GM23338 (cell line): ENCODE results near the gene CRYZ. TPM values are rescaled to one million over a fixed set of nuclear protein-coding genes. Genes with fewer than 3 reads are reported as not detected.

Source experiments
- ATAC-seq: fragments of 200-7000 bp; cut with Tn5 transposase; 3 replicates; pipeline ENCODE4 v1.9.1; 2020
- DNase-seq: peaks from one replicate; pipeline ENCODE4 v3.0.0-alpha.2; 2015; ENCODE audit warnings: low spot score
- H2AFZ ChIP-seq: fragments of 200-600 bp; sonication (generic); 2 replicates; pipeline ENCODE4 v1.8.0; 2016; ENCODE audit warnings: antibody characterized with exemption, mild to moderate bottlenecking, moderate library complexity
- H3F3A ChIP-seq: fragments of 200-600 bp; sonication (generic); replicated peaks from 2 replicates; pipeline ENCODE4 v1.8.0; 2017; ENCODE audit warnings: antibody characterized with exemption, mixed run types, low read depth
- H3K27ac ChIP-seq: fragments of 200-600 bp; sonication (generic); 2 replicates; pipeline ENCODE4 v1.6.1; 2016; ENCODE audit warnings: low read depth
- H3K27me3 ChIP-seq: fragments of 200-600 bp; sonication (generic); 2 replicates; pipeline ENCODE4 v1.8.0; 2016; ENCODE audit warnings: mild to moderate bottlenecking, mixed run types, moderate library complexity; ENCODE audit not compliant: insufficient read depth
- H3K36me3 ChIP-seq: fragments of 200-600 bp; sonication (generic); 2 replicates; pipeline ENCODE4 v1.8.0; 2016; ENCODE audit warnings: mild to moderate bottlenecking; ENCODE audit not compliant: insufficient read depth
- H3K4me1 ChIP-seq: fragments of 200-600 bp; sonication (generic); 2 replicates; pipeline ENCODE4 v1.8.0; 2016; ENCODE audit warnings: mild to moderate bottlenecking, moderate library complexity; ENCODE audit not compliant: insufficient read depth
- H3K4me2 ChIP-seq: fragments of 200-600 bp; sonication (generic); 2 replicates; pipeline ENCODE4 v1.7.1; 2017; ENCODE audit warnings: mixed run types
- H3K4me3 ChIP-seq: fragments of 200-600 bp; sonication (generic); 2 replicates; pipeline ENCODE4 v1.6.1; 2016; ENCODE audit warnings: mixed run types
- H3K79me2 ChIP-seq: fragments of 200-600 bp; sonication (generic); replicated peaks from 2 replicates; pipeline ENCODE4 v1.8.0; 2017; ENCODE audit warnings: mild to moderate bottlenecking; ENCODE audit not compliant: insufficient read depth
- H3K9me2 ChIP-seq: fragments of 200-600 bp; sonication (generic); 2 replicates; pipeline ENCODE4 v1.8.0; 2017; ENCODE audit not compliant: insufficient read depth
- H4K20me1 ChIP-seq: fragments of 200-600 bp; sonication (generic); replicated peaks from 2 replicates; pipeline ENCODE4 v1.8.0; 2017; ENCODE audit warnings: mild to moderate bottlenecking; ENCODE audit not compliant: insufficient read depth
- H3K27ac Mint-ChIP-seq: 2 replicates; pipeline ENCODE4 v1.8.0; 2020; ENCODE audit warnings: inconsistent platforms, mild to moderate bottlenecking, moderate library complexity, mixed read lengths
- H3K27me3 Mint-ChIP-seq: 3 replicates; pipeline ENCODE4 v1.8.0; 2022; ENCODE audit warnings: low read depth, mild to moderate bottlenecking, moderate library complexity, mixed read lengths, inconsistent platforms; ENCODE audit not compliant: insufficient read depth, poor library complexity
- H3K36me3 Mint-ChIP-seq: 3 replicates; pipeline ENCODE4 v1.8.0; 2021; ENCODE audit warnings: low read depth, mild to moderate bottlenecking, inconsistent platforms, moderate library complexity, mixed read lengths
- H3K4me1 Mint-ChIP-seq: 3 replicates; pipeline ENCODE4 v1.8.0; 2020; ENCODE audit warnings: mild to moderate bottlenecking, inconsistent platforms, mixed read lengths
- H3K4me3 Mint-ChIP-seq: 3 replicates; pipeline ENCODE4 v1.8.0; 2021; ENCODE audit warnings: moderate library complexity, mild to moderate bottlenecking, inconsistent platforms, mixed read lengths
- H3K9me3 Mint-ChIP-seq: 3 replicates; pipeline ENCODE4 v1.8.0; 2020; ENCODE audit warnings: moderate library complexity, mild to moderate bottlenecking, inconsistent platforms, mixed read lengths
- CREB1 ChIP-seq: fragments of 250-450 bp; sonication (Bioruptor Pico); IDR thresholded peaks from 2 replicates; pipeline ENCODE4 v1.5.0; 2020; ENCODE audit warnings: low read depth, mild to moderate bottlenecking, moderate library complexity
- EZH2 ChIP-seq: fragments of 200-600 bp; sonication (generic); IDR thresholded peaks from one replicate; pipeline ENCODE4 v1.8.0; 2017; ENCODE audit warnings: antibody characterized with exemption, mild to moderate bottlenecking, low read depth; ENCODE audit not compliant: unreplicated experiment
- EZH2phosphoT487 ChIP-seq: fragments of 200-600 bp; sonication (generic); IDR thresholded peaks from one replicate; pipeline ENCODE4 v1.8.1; 2018; ENCODE audit warnings: antibody characterized with exemption; ENCODE audit not compliant: unreplicated experiment
- JUNB ChIP-seq: IDR thresholded peaks from one replicate; pipeline ENCODE4 v1.6.1; 2016; ENCODE audit warnings: antibody characterized with exemption; ENCODE audit not compliant: unreplicated experiment
- NANOG ChIP-seq: IDR thresholded peaks from 2 replicates; pipeline ENCODE4 v1.6.1; 2016; ENCODE audit warnings: antibody characterized with exemption, borderline replicate concordance
- POLR2AphosphoS5 ChIP-seq: IDR thresholded peaks from 2 replicates; pipeline ENCODE4 v1.6.1; 2016; ENCODE audit warnings: antibody characterized with exemption, low read depth
- STAT1 ChIP-seq: IDR thresholded peaks from one replicate; pipeline ENCODE4 v1.6.1; 2016; ENCODE audit warnings: antibody characterized with exemption; ENCODE audit not compliant: unreplicated experiment
- ZNF114 ChIP-seq: fragments of 250-450 bp; sonication (Bioruptor Pico); IDR thresholded peaks from 2 replicates; pipeline ENCODE4 v1.5.0; 2020; ENCODE audit warnings: mild to moderate bottlenecking, moderate library complexity
- ZNF331 ChIP-seq: fragments of 250-450 bp; sonication (Bioruptor Pico); IDR thresholded peaks from 2 replicates; pipeline ENCODE4 v1.5.0; 2020; ENCODE audit warnings: low read depth, mild to moderate bottlenecking, moderate library complexity
- polyA plus RNA-seq: library from polyadenylated mRNA; unstranded; fragments of >200 nt; fragmentation: Nextera tagmentation; extraction: Ambion mirVana; gene quantifications from 2 replicates; pipeline ENCODE4 v1.2.1, GENCODE V29; 2016
- total RNA-seq: library from RNA; depleted of rRNA; stranded (reverse); fragments of >200 nt; shearing (Covaris generic); gene quantifications from 2 replicates; pipeline ENCODE4 v1.2.3, GENCODE V29; 2014
- TF ChIP-seq, protein P1 (sequence below): IDR thresholded peaks from 2 replicates; pipeline ENCODE4 v1.6.1; 2016; ENCODE audit warnings: antibody characterized with exemption
- TF ChIP-seq, protein P2 (sequence below): IDR thresholded peaks from one replicate; pipeline ENCODE4 v1.6.1; 2018; ENCODE audit warnings: antibody characterized with exemption; ENCODE audit not compliant: unreplicated experiment
- TF ChIP-seq, protein P3 (sequence below): fragments of 250-450 bp; sonication (Bioruptor Pico); IDR thresholded peaks from 2 replicates; pipeline ENCODE4 v1.5.0; 2020; ENCODE audit warnings: mild to moderate bottlenecking, moderate library complexity
- TF ChIP-seq, protein P4 (sequence below), 2 experiments: fragments of 200-600 bp in 1 of 2; sonication (generic) in 1 of 2; conservative IDR thresholded peaks; 2 replicates each; pipeline versions ENCODE4 v1.5.1 to v1.6.1; 2016 to 2017; ENCODE audit warnings: antibody characterized with exemption in 2 of 2, low read depth in 2 of 2, mild to moderate bottlenecking in 2 of 2, moderate library complexity in 1 of 2

CRYZ gene
- total and polyA plus RNA-seq, 2 experiments from 2014 or later, result 45.7 to 57.8 TPM

DNA sequence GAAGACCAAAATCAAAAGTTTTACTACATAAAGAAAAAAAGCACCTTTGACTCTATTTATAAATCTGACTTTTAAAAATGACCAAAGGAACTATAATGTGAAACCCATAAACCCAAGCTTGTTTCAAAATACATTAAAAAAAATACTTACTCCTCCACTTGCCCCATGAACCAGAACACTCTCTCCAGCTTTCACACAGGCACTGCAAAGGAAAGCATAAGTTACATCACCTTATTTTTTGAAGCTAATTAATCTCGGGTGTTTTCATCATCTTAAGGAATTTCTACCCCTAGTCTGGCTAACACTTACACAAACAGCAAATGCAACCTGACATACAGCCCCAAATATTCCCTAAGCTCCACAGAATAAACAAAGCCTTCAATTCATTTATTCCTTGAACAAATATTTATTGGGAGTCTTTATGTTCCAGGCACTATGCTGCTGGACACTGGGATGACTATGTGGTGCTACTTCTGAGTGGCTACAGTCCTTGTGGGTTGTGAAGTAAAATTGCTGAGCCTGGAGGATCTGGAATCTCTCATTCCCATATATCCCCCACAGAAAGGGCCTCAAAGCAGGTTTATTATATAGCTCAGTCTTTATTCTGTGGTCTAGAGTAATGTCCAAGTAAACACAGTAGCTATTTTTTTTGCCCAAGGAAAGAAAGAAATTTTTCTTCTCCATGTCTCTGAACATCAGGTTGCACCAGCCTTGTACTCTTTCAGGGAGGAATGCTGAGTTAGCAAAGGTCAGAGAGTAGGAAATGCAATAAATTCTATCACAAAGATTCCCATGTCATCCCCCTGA is 18.2 kb downstream of the CRYZ start:
- H3K4me2 ChIP-seq, result no peak overlapping the region
- no peaks in the 10 kb centered on the region for H3K9me2 ChIP-seq
- H3K4me3 ChIP-seq, result no peak overlapping the region
- Mint-ChIP-seq H3K4me3 (no peak overlapping the region), H3K36me3 (peaks cover 4% of the 10 kb centered on the region; the same call in 1 of the 3 replicates), H3K27ac (no peak overlapping the region), H3K4me1 (no peaks in the 10 kb centered on the region), H3K27me3 (no peaks in the 10 kb centered on the region), H3K9me3 (no peaks in the 10 kb centered on the region)
- H3K36me3 ChIP-seq, result 0 out of 2 replicates have a peak, but pooled peaks cover 16% of the 10 kb centered on the region
- H3K27me3 ChIP-seq, result no peaks in the 10 kb centered on the region
- H2AFZ ChIP-seq, result no peak overlapping the region
- no peak for DNase-seq
- H3F3A ChIP-seq, result no peaks in the 10 kb centered on the region
- no peak for ATAC-seq
- H4K20me1 ChIP-seq, result no peaks in the 10 kb centered on the region; the same call in 1 of the 2 replicates
- H3K4me1 ChIP-seq, result peaks cover 9% of the 10 kb centered on the region; the same call in 1 of the 2 replicates
- no peak for TF ChIP-seq ZNF331 (CRISPR knock-in tag)
- no peak for TF ChIP-seq EZH2phosphoT487
- no peak for TF ChIP-seq POLR2AphosphoS5
- no peak for TF ChIP-seq CREB1 (CRISPR knock-in tag)
- no peak for TF ChIP-seq EZH2
- no peak for TF ChIP-seq JUNB
- TF ChIP-seq ZNF114 (CRISPR knock-in tag), result no peak
- TF ChIP-seq, protein P1, sequence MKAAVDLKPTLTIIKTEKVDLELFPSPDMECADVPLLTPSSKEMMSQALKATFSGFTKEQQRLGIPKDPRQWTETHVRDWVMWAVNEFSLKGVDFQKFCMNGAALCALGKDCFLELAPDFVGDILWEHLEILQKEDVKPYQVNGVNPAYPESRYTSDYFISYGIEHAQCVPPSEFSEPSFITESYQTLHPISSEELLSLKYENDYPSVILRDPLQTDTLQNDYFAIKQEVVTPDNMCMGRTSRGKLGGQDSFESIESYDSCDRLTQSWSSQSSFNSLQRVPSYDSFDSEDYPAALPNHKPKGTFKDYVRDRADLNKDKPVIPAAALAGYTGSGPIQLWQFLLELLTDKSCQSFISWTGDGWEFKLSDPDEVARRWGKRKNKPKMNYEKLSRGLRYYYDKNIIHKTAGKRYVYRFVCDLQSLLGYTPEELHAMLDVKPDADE, result no peak
- TF ChIP-seq, protein P2, sequence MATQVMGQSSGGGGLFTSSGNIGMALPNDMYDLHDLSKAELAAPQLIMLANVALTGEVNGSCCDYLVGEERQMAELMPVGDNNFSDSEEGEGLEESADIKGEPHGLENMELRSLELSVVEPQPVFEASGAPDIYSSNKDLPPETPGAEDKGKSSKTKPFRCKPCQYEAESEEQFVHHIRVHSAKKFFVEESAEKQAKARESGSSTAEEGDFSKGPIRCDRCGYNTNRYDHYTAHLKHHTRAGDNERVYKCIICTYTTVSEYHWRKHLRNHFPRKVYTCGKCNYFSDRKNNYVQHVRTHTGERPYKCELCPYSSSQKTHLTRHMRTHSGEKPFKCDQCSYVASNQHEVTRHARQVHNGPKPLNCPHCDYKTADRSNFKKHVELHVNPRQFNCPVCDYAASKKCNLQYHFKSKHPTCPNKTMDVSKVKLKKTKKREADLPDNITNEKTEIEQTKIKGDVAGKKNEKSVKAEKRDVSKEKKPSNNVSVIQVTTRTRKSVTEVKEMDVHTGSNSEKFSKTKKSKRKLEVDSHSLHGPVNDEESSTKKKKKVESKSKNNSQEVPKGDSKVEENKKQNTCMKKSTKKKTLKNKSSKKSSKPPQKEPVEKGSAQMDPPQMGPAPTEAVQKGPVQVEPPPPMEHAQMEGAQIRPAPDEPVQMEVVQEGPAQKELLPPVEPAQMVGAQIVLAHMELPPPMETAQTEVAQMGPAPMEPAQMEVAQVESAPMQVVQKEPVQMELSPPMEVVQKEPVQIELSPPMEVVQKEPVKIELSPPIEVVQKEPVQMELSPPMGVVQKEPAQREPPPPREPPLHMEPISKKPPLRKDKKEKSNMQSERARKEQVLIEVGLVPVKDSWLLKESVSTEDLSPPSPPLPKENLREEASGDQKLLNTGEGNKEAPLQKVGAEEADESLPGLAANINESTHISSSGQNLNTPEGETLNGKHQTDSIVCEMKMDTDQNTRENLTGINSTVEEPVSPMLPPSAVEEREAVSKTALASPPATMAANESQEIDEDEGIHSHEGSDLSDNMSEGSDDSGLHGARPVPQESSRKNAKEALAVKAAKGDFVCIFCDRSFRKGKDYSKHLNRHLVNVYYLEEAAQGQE, result no peak
- TF ChIP-seq STAT1, result no peak
- TF ChIP-seq, protein P3, sequence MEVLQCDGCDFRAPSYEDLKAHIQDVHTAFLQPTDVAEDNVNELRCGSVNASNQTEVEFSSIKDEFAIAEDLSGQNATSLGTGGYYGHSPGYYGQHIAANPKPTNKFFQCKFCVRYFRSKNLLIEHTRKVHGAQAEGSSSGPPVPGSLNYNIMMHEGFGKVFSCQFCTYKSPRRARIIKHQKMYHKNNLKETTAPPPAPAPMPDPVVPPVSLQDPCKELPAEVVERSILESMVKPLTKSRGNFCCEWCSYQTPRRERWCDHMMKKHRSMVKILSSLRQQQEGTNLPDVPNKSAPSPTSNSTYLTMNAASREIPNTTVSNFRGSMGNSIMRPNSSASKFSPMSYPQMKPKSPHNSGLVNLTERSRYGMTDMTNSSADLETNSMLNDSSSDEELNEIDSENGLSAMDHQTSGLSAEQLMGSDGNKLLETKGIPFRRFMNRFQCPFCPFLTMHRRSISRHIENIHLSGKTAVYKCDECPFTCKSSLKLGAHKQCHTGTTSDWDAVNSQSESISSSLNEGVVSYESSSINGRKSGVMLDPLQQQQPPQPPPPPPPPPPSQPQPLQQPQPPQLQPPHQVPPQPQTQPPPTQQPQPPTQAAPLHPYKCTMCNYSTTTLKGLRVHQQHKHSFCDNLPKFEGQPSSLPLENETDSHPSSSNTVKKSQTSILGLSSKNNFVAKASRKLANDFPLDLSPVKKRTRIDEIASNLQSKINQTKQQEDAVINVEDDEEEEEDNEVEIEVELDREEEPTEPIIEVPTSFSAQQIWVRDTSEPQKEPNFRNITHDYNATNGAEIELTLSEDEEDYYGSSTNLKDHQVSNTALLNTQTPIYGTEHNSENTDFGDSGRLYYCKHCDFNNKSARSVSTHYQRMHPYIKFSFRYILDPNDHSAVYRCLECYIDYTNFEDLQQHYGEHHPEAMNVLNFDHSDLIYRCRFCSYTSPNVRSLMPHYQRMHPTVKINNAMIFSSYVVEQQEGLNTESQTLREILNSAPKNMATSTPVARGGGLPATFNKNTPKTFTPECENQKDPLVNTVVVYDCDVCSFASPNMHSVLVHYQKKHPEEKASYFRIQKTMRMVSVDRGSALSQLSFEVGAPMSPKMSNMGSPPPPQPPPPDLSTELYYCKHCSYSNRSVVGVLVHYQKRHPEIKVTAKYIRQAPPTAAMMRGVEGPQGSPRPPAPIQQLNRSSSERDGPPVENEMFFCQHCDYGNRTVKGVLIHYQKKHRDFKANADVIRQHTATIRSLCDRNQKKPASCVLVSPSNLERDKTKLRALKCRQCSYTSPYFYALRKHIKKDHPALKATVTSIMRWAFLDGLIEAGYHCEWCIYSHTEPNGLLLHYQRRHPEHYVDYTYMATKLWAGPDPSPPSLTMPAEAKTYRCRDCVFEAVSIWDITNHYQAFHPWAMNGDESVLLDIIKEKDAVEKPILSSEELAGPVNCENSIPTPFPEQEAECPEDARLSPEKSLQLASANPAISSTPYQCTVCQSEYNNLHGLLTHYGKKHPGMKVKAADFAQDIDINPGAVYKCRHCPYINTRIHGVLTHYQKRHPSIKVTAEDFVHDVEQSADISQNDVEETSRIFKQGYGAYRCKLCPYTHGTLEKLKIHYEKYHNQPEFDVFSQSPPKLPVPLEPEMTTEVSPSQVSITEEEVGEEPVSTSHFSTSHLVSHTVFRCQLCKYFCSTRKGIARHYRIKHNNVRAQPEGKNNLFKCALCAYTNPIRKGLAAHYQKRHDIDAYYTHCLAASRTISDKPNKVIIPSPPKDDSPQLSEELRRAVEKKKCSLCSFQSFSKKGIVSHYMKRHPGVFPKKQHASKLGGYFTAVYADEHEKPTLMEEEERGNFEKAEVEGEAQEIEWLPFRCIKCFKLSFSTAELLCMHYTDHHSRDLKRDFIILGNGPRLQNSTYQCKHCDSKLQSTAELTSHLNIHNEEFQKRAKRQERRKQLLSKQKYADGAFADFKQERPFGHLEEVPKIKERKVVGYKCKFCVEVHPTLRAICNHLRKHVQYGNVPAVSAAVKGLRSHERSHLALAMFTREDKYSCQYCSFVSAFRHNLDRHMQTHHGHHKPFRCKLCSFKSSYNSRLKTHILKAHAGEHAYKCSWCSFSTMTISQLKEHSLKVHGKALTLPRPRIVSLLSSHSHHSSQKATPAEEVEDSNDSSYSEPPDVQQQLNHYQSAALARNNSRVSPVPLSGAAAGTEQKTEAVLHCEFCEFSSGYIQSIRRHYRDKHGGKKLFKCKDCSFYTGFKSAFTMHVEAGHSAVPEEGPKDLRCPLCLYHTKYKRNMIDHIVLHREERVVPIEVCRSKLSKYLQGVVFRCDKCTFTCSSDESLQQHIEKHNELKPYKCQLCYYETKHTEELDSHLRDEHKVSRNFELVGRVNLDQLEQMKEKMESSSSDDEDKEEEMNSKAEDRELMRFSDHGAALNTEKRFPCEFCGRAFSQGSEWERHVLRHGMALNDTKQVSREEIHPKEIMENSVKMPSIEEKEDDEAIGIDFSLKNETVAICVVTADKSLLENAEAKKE (CRISPR knock-in tag), result no peak
- no peak for TF ChIP-seq NANOG
- TF ChIP-seq, protein P4, sequence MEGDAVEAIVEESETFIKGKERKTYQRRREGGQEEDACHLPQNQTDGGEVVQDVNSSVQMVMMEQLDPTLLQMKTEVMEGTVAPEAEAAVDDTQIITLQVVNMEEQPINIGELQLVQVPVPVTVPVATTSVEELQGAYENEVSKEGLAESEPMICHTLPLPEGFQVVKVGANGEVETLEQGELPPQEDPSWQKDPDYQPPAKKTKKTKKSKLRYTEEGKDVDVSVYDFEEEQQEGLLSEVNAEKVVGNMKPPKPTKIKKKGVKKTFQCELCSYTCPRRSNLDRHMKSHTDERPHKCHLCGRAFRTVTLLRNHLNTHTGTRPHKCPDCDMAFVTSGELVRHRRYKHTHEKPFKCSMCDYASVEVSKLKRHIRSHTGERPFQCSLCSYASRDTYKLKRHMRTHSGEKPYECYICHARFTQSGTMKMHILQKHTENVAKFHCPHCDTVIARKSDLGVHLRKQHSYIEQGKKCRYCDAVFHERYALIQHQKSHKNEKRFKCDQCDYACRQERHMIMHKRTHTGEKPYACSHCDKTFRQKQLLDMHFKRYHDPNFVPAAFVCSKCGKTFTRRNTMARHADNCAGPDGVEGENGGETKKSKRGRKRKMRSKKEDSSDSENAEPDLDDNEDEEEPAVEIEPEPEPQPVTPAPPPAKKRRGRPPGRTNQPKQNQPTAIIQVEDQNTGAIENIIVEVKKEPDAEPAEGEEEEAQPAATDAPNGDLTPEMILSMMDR (conservative IDR thresholded peaks at IDR 0.05; ENCODE audit: low read depth in 2 of 2), result no peak
- no peaks in the 10 kb centered on the region for H3K79me2 ChIP-seq
- no peak overlapping the region for H3K27ac ChIP-seq
